ENCODE results near the gene DISC1.
"Not testable (repeated sequence)": the region's sequence is repeated elsewhere in the genome, so short reads cannot be mapped to it uniquely, and the experiment has no call there.

The DISC1 gene

GRCh38 chr1:231896806-231897205 lies 270.2 kb downstream of the DISC1 start:
- no peak for TF ChIP-seq CTCF (IDR thresholded peaks at IDR 0.05; ENCODE audit: unreplicated experiment in 3 of 3)

GRCh38 chr1:231899046-231899445 lies 272.5 kb downstream of the DISC1 start:
- H3K9me3 Mint-ChIP-seq = peaks cover 10% of the 10 kb centered on the region
- peaks cover 5% of the 10 kb centered on the region for H3K27me3 Mint-ChIP-seq (ENCODE audit: low read depth)
- TF ChIP-seq CTCF (IDR thresholded peaks at IDR 0.05; ENCODE audit: unreplicated experiment in 3 of 3) = no peak
- peaks cover 8% of the 10 kb centered on the region for H3K4me1 Mint-ChIP-seq
- no peak overlapping the region for H3K4me3 Mint-ChIP-seq
- peaks cover 3% of the 10 kb centered on the region for H3K36me3 Mint-ChIP-seq (ENCODE audit: low read depth)
- H3K27ac Mint-ChIP-seq = no peak overlapping the region

More at GRCh38 chr1:231896806-231897205, 270.2 kb downstream of the DISC1 start:
- Mint-ChIP-seq H3K36me3 (ENCODE audit: low read depth) (no peaks in the 10 kb centered on the region), H3K9me3 (peaks cover 5% of the 10 kb centered on the region), H3K27me3 (ENCODE audit: low read depth) (peaks cover 5% of the 10 kb centered on the region), H3K4me3 (no peak overlapping the region), H3K27ac (no peak overlapping the region), H3K4me1 (peaks cover 8% of the 10 kb centered on the region)

- H3K4me1 Mint-ChIP-seq = peaks cover 8% of the 10 kb centered on the region
- H3K36me3 Mint-ChIP-seq (ENCODE audit: low read depth) = peaks cover 6% of the 10 kb centered on the region
- H3K27me3 Mint-ChIP-seq (ENCODE audit: low read depth) = peaks cover 5% of the 10 kb centered on the region
- peak overlapping the region in 1 of 3 experiments; percentile 70 for H3K27ac Mint-ChIP-seq
- H3K9me3 Mint-ChIP-seq = peaks cover 16% of the 10 kb centered on the region
- TF ChIP-seq CTCF (IDR thresholded peaks at IDR 0.05; ENCODE audit: unreplicated experiment in 3 of 3) = no peak
- H3K4me3 Mint-ChIP-seq = no peak overlapping the region
Observed at GRCh38 chr1:231899713-231900435, 273.3 kb downstream of the DISC1 start.

GRCh38 chr1:231903586-231904081 lies 277.0 kb downstream of the DISC1 start:
- TF ChIP-seq CTCF (IDR thresholded peaks at IDR 0.05; ENCODE audit: unreplicated experiment in 3 of 3) = no peak
- H3K9me3 Mint-ChIP-seq = peaks cover 25% of the 10 kb centered on the region

GRCh38 chr1:231907310-231907709 lies 280.7 kb downstream of the DISC1 start:
- H3K36me3 Mint-ChIP-seq (ENCODE audit: low read depth); H3K4me3 Mint-ChIP-seq; H3K27ac Mint-ChIP-seq; H3K27me3 Mint-ChIP-seq (ENCODE audit: low read depth); H3K4me1 Mint-ChIP-seq: not testable (repeated sequence)
- H3K9me3 Mint-ChIP-seq = peaks cover 44% of the 10 kb centered on the region

More at GRCh38 chr1:231903586-231904081, 277.0 kb downstream of the DISC1 start:
- Mint-ChIP-seq H3K27me3 (ENCODE audit: low read depth) (peaks cover 5% of the 10 kb centered on the region), H3K36me3 (ENCODE audit: low read depth) (peaks cover 6% of the 10 kb centered on the region), H3K4me1 (peaks cover 8% of the 10 kb centered on the region), H3K4me3 (no peak overlapping the region), H3K27ac (no peak overlapping the region)

GRCh38 chr1:231913493-231913892 lies 286.9 kb downstream of the DISC1 start:
- Mint-ChIP-seq H3K27me3 (ENCODE audit: low read depth) (peaks cover 25% of the 10 kb centered on the region), H3K27ac (no peak overlapping the region), H3K9me3 (peaks cover 19% of the 10 kb centered on the region), H3K4me1 (no peaks in the 10 kb centered on the region), H3K36me3 (ENCODE audit: low read depth) (no peaks in the 10 kb centered on the region), H3K4me3 (no peak overlapping the region)
- TF ChIP-seq CTCF (IDR thresholded peaks at IDR 0.05; ENCODE audit: unreplicated experiment in 3 of 3) = no peak

Measured in nephron (organoid).